ENCODE data around the gene NOX4. TPM values are rescaled to one million over a fixed set of nuclear protein-coding genes. Genes with fewer than 3 reads are reported as not detected.
"Not testable (repeated sequence)": the region's sequence is repeated elsewhere in the genome, so short reads cannot be mapped to it uniquely, and the experiment has no call there.

NOX4 gene
- total and polyA plus RNA-seq, 2 donors, result 1.1 to 5.4 TPM

- DNase-seq (ENCODE audit: extremely low spot score), result no peak
Measured at GRCh38 chr11:89293965-89294679, 197.1 kb downstream of the NOX4 start.

GRCh38 chr11:89288004-89288403 lies 203.2 kb downstream of the NOX4 start:
- H3K4me1 ChIP-seq (ENCODE audit: insufficient read depth); H3K4me3 ChIP-seq (ENCODE audit: low read depth, low read length); H3K27ac ChIP-seq (ENCODE audit: low read depth); H3K36me3 ChIP-seq (ENCODE audit: insufficient read depth); DNase-seq (ENCODE audit: extremely low spot score): not testable (repeated sequence)
- whole genome bisulfite sequencing, result 91% methylated on average over 3 of the region's 3 CpGs

More at GRCh38 chr11:89293965-89294679, 197.1 kb downstream of the NOX4 start:
- Histone ChIP-seq H3K27ac (ENCODE audit: low read depth) (no peak overlapping the region), H3K4me3 (ENCODE audit: low read depth, low read length) (no peak overlapping the region), H3K36me3 (ENCODE audit: insufficient read depth) (no peaks in the 10 kb centered on the region), H3K4me1 (ENCODE audit: insufficient read depth) (no peaks in the 10 kb centered on the region)
- 23% methylated on average over 18 of the region's 18 CpGs for WGBS

- H3K4me1 ChIP-seq (ENCODE audit: insufficient read depth); H3K27ac ChIP-seq (ENCODE audit: low read depth): not testable (repeated sequence)
- 81% methylated on average over 1 of the region's 1 CpG for WGBS
Measured at GRCh38 chr11:89286601-89287000, 204.6 kb downstream of the NOX4 start.

DNA sequence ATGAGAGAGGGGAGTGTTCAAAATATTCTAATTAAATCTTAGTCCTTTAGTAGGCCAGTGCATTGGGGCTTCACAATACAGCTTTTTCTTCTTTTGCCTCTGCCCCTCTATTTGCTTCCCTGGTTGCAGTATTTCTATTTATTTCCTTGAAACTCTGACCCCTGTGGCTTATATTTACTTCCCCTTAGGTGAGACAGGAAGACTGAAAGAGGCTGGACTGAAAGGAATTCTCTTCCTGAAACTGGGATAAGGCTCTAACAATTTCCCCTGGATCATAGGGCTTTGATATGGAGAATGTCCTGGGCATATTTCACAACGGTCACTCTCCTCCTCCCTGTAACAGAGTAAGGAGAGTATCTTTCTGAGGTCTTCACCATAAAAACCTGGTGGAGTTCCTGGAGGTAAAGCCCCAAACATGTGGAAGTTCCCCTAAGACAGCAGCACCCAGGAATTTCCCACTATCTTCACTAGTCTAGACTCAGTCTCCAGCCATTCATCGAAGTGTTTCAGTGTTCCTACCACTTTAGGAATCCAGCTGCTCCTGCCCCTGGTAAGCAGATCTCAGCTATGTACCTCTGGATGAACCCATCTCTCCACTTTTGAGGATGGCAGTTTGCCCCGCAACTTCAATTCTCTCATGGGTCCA lies 210.0 kb downstream of the NOX4 start:
- not testable (repeated sequence) for H3K27ac ChIP-seq (ENCODE audit: low read depth); DNase-seq (ENCODE audit: extremely low spot score); H3K4me1 ChIP-seq (ENCODE audit: insufficient read depth); H3K4me3 ChIP-seq (ENCODE audit: low read depth, low read length); H3K36me3 ChIP-seq (ENCODE audit: insufficient read depth)
- WGBS, result 75% methylated on average over 3 of the region's 3 CpGs

More at GRCh38 chr11:89286601-89287000, 204.6 kb downstream of the NOX4 start:
- H3K36me3 ChIP-seq (ENCODE audit: insufficient read depth); DNase-seq (ENCODE audit: extremely low spot score); H3K4me3 ChIP-seq (ENCODE audit: low read depth, low read length): not testable (repeated sequence)

DNA sequence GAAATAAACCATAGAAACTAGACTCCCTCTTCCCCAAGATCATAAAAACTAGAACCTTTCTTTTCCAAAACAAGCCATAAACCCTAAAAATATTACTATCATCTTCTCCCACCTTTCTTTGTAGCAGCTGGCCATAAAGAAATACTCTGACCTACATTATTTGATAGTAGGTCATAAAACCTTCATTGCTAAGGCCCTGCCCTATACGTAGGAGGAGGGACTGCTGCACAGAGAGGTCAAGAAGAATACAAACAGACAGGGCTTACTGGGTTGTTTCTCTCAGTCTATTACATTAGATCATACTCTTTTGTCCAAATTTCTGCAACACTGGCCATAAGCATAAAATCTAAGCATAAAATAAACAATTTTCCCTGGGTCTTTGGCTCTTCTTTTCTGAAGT lies 212.0 kb downstream of the NOX4 start:
- WGBS, result 24% methylated on average over 1 of the region's 1 CpG
- Histone ChIP-seq H3K36me3 (ENCODE audit: insufficient read depth) (no peaks in the 10 kb centered on the region), H3K4me1 (ENCODE audit: insufficient read depth) (no peaks in the 10 kb centered on the region), H3K4me3 (ENCODE audit: low read depth, low read length) (no peak overlapping the region), H3K27ac (ENCODE audit: low read depth) (no peak overlapping the region)
- DNase-seq (ENCODE audit: extremely low spot score), result no peak

GRCh38 chr11:89275966-89276365 lies 215.2 kb downstream of the NOX4 start:
- 65% methylated on average over 1 of the region's 1 CpG for WGBS
- Histone ChIP-seq H3K4me3 (ENCODE audit: low read depth, low read length) (no peak overlapping the region), H3K36me3 (ENCODE audit: insufficient read depth) (no peaks in the 10 kb centered on the region), H3K27ac (ENCODE audit: low read depth) (no peak overlapping the region), H3K4me1 (ENCODE audit: insufficient read depth) (no peaks in the 10 kb centered on the region)
- DNase-seq (ENCODE audit: extremely low spot score), result no peak

Other genes starting within 250 kb of the NOX4 start
- not detected for gene TRIM77, start 218.9 kb upstream of the NOX4 start, total RNA-seq
- gene TRIM77, start 218.9 kb upstream of the NOX4 start, polyA plus RNA-seq, result not detected

All from urinary bladder (tissue), 4 donors.